CD14-positive monocyte (primary cell): Measurements from ENCODE around the gene TSBP1. TPM values are rescaled to one million over a fixed set of nuclear protein-coding genes. Genes with fewer than 3 reads are reported as not detected.

ENCODE experiments used
- DNase-seq, 3 donors: peaks; one replicate each; pipeline ENCODE4 v3.0.0-alpha.2; 2011 to 2022
- H2AFZ ChIP-seq: 2 replicates; pipeline ENCODE4 v1.6.0; 2012; ENCODE audit warnings: mild to moderate bottlenecking, low read depth, low read length, inconsistent platforms; ENCODE audit not compliant: insufficient read depth, poor library complexity, severe bottlenecking
- H3K27ac ChIP-seq, 2 donors: 1 replicate in 1 of 2; 2 replicates in 1 of 2; pipeline ENCODE4 v1.5.1; 2012 to 2013; ENCODE audit warnings: low read length in 2 of 2, control low read depth in 1 of 2, inconsistent platforms in 1 of 2, low read depth in 1 of 2, mild to moderate bottlenecking in 1 of 2
- H3K27me3 ChIP-seq, 2 donors: one replicate each; pipeline versions ENCODE4 v1.6.0 to v1.6.1; 2011 to 2013; ENCODE audit warnings: low read length in 2 of 2; ENCODE audit not compliant: control insufficient read depth in 2 of 2, insufficient read depth in 2 of 2
- H3K36me3 ChIP-seq, 2 donors: replicated peaks in 1 of 2; 1 replicate in 1 of 2; 2 replicates in 1 of 2; pipeline versions ENCODE4 v1.5.1 to v1.6.1; 2012 to 2013; ENCODE audit warnings: low read length in 2 of 2, control low read depth in 1 of 2, inconsistent platforms in 1 of 2, mild to moderate bottlenecking in 1 of 2; ENCODE audit not compliant: insufficient read depth in 2 of 2, control insufficient read depth in 1 of 2
- H3K4me1 ChIP-seq, 2 donors: 1 replicate in 1 of 2; 2 replicates in 1 of 2; pipeline versions ENCODE4 v1.5.1 to v1.6.1; 2012 to 2013; ENCODE audit warnings: low read length in 2 of 2, control low read depth in 1 of 2, inconsistent platforms in 1 of 2, mild to moderate bottlenecking in 1 of 2, moderate library complexity in 1 of 2; ENCODE audit not compliant: insufficient read depth in 2 of 2, control insufficient read depth in 1 of 2
- H3K4me2 ChIP-seq: replicated peaks from 2 replicates; pipeline ENCODE3; 2012; ENCODE audit warnings: low read length, moderate library complexity, mild to moderate bottlenecking; ENCODE audit not compliant: poor library complexity, severe bottlenecking; ENCODE audit errors: extremely low read depth
- H3K4me3 ChIP-seq, 3 experiments: fragments of 200-600 bp in 1 of 3; sonication (generic) in 1 of 3; replicated peaks in 1 of 3; 1 replicate in 2 of 3; 2 replicates in 1 of 3; pipeline ENCODE4 v1.5.1; 2011 to 2013; ENCODE audit warnings: low read length in 3 of 3, mild to moderate bottlenecking in 3 of 3, control low read depth in 2 of 3, low read depth in 2 of 3, inconsistent platforms in 1 of 3, moderate library complexity in 1 of 3
- H3K79me2 ChIP-seq: 2 replicates; pipeline ENCODE4 v1.6.0; 2012; ENCODE audit warnings: mild to moderate bottlenecking, control low read depth, inconsistent platforms, low read length, moderate library complexity; ENCODE audit not compliant: insufficient read depth
- H3K9ac ChIP-seq: 2 replicates; pipeline ENCODE4 v1.6.0; 2017; ENCODE audit warnings: low read length, mild to moderate bottlenecking; ENCODE audit not compliant: insufficient read depth, poor library complexity, severe bottlenecking
- H3K9me3 ChIP-seq, 2 donors: replicated peaks in 1 of 2; 1 replicate in 1 of 2; 2 replicates in 1 of 2; pipeline versions ENCODE4 v1.5.1 to v1.6.1; 2012 to 2013; ENCODE audit warnings: low read length in 2 of 2, control low read depth in 1 of 2; ENCODE audit not compliant: control insufficient read depth in 1 of 2, insufficient read depth in 1 of 2
- H4K20me1 ChIP-seq: 2 replicates; pipeline ENCODE4 v1.6.0; 2012; ENCODE audit warnings: mild to moderate bottlenecking, low read length, control low read depth, moderate library complexity; ENCODE audit not compliant: insufficient read depth
- H3K27ac Mint-ChIP-seq, 7 donors: one replicate each; pipeline ENCODE4 v1.8.0; 2020; ENCODE audit warnings: mild to moderate bottlenecking in 7 of 7, mixed read lengths in 7 of 7, moderate library complexity in 6 of 7, inconsistent platforms in 2 of 7
- H3K27me3 Mint-ChIP-seq, 3 donors: one replicate each; pipeline ENCODE4 v1.8.0; 2021 to 2022; ENCODE audit warnings: low read depth in 3 of 3, mild to moderate bottlenecking in 3 of 3, mixed read lengths in 3 of 3, moderate library complexity in 3 of 3, inconsistent platforms in 1 of 3
- H3K36me3 Mint-ChIP-seq, 2 donors: one replicate each; pipeline ENCODE4 v1.8.0; 2020; ENCODE audit warnings: mixed read lengths in 2 of 2, inconsistent platforms in 1 of 2, mild to moderate bottlenecking in 1 of 2
- H3K4me1 Mint-ChIP-seq: one replicate; pipeline ENCODE4 v1.8.0; 2020; ENCODE audit warnings: mild to moderate bottlenecking, mixed read lengths
- H3K4me3 Mint-ChIP-seq, 2 donors: one replicate each; pipeline ENCODE4 v1.8.0; 2020; ENCODE audit warnings: mild to moderate bottlenecking in 2 of 2, mixed read lengths in 2 of 2, moderate library complexity in 1 of 2
- H3K9me3 Mint-ChIP-seq, 7 donors: one replicate each; pipeline ENCODE4 v1.8.0; 2020 to 2022; ENCODE audit warnings: mixed read lengths in 7 of 7, mild to moderate bottlenecking in 6 of 7, moderate library complexity in 6 of 7, inconsistent platforms in 2 of 7
- CTCF ChIP-seq: fragments of 200-600 bp; IDR thresholded peaks from one replicate; pipeline ENCODE4 v1.8.0; 2022; ENCODE audit warnings: antibody characterized with exemption, mild to moderate bottlenecking
- WGBS: methylation state at CpG from one replicate; pipeline ENCODE4 v1.1.5; 2013; ENCODE audit warnings: missing lambda C conversion rate; ENCODE audit not compliant: insufficient coverage; 5-methylcytosine and 5-hydroxymethylcytosine counted together
- intact Hi-C, 2 donors: fragments of 100-400 bp; cut with micrococcal nuclease; formaldehyde crosslinking; loops; one replicate each; pipeline versions ENCODE4 v1.15.0 to v1.15.1; 2023
- polyA plus RNA-seq, 3 donors: library from polyadenylated mRNA; depleted of rRNA in 1 of 3; unstranded in 2 of 3; stranded (reverse) in 1 of 3; fragments of 300-500 nt in 2 of 3; fragments of >200 nt in 1 of 3; fragmentation: Illumina TruSeq in 2 of 3; gene quantifications; 1 replicate in 2 of 3; 2 replicates in 1 of 3; pipeline ENCODE4 v1.2.3, GENCODE V29; 2012 to 2021

The TSBP1 gene
- polyA plus RNA-seq, 3 donors = not detected

GRCh38 chr6:32386040-32386439 is 14.3 kb upstream of the TSBP1 start:
- Histone ChIP-seq H3K79me2 (no peaks in the 10 kb centered on the region), H3K4me1 (no peaks in the 10 kb centered on the region), H3K4me2 (no peak overlapping the region), H3K9ac (no peak overlapping the region), H3K9me3 (no peaks in the 10 kb centered on the region), H3K36me3 (no peaks in the 10 kb centered on the region), H2AFZ (no peak overlapping the region), H3K27ac (no peak overlapping the region), H3K27me3 (no peaks in the 10 kb centered on the region), H3K4me3 (no peak overlapping the region), H4K20me1 (no peaks in the 10 kb centered on the region)
- Mint-ChIP-seq H3K4me3 (no peak overlapping the region), H3K27me3 (peaks cover 2 to 16% (median 6%) of the 10 kb centered on the region in 3 donors), H3K4me1 (peaks cover 18% of the 10 kb centered on the region), H3K36me3 (no peaks in the 10 kb centered on the region), H3K9me3 (peaks cover 0 to 5% (median 0%) of the 10 kb centered on the region in 7 donors), H3K27ac (no peak overlapping the region)
- no peak for TF ChIP-seq CTCF
- WGBS = no CpG with 5 or more reads among the region's 1 CpG
- intact Hi-C loops = no loop called here
- DNase-seq = no peak

- peaks cover 0 to 4% (median 0%) of the 10 kb centered on the region in 7 donors for H3K9me3 Mint-ChIP-seq
- H3K9me3 ChIP-seq = no peaks in the 10 kb centered on the region
- H4K20me1 ChIP-seq = no peaks in the 10 kb centered on the region
- peak overlapping the region in 1 of 7 donors; percentile 8 for H3K27ac Mint-ChIP-seq
- intact Hi-C loops = no loop called here
- no CpG with 5 or more reads among the region's 1 CpG for WGBS
- H3K4me3 ChIP-seq = no peak overlapping the region
- no peaks in the 10 kb centered on the region for H3K36me3 Mint-ChIP-seq
- H3K4me3 Mint-ChIP-seq = no peak overlapping the region
- no peak for TF ChIP-seq CTCF
- no peak overlapping the region for H3K27ac ChIP-seq
- no peak overlapping the region for H3K4me2 ChIP-seq
- H3K79me2 ChIP-seq = no peaks in the 10 kb centered on the region
- H3K36me3 ChIP-seq = no peaks in the 10 kb centered on the region
- no peaks in the 10 kb centered on the region for H3K4me1 ChIP-seq
- peaks cover 1 to 4% (median 2%) of the 10 kb centered on the region in 3 donors for H3K27me3 Mint-ChIP-seq
- no peak for DNase-seq
- H2AFZ ChIP-seq = no peak overlapping the region
- H3K4me1 Mint-ChIP-seq = peaks cover 19% of the 10 kb centered on the region
- no peak overlapping the region for H3K9ac ChIP-seq
- H3K27me3 ChIP-seq = no peaks in the 10 kb centered on the region
Measured at GRCh38 chr6:32382757-32383420, 11.2 kb upstream of the TSBP1 start.
